ENCODE measurements around the gene DEF6.
"Not testable (repeated sequence)": the region's sequence is repeated elsewhere in the genome, so short reads cannot be mapped to it uniquely, and the experiment has no call there.

Gene DEF6

DNA sequence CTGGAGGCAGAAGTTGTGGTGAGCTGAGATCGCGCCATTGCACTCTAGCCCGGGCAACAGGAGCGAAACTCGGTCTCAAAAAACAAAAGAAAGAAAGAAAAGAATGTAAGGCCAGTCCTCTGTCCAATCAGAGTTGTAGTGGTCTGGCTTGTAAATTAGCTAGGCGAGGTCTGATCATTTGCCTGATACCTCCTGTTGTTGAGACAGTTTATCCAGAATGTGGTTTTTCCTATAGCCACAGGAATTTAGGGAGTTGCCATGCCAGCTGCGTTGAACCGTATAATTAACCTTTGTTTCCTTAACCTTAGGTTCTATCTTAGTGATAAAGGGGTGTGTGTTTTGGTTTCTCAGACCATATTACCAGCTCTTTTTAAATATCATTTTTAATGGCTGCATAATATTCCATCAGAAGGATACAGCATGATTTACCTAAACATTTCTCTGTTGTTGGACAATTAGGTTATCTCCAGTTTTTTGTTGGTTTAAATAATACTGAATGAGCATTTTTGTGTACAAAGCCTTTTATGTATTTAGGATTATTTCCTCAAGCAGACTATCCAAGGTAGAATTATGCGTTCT is 33.0 kb downstream of the DEF6 start:
- H3K36me3 ChIP-seq (replicated peaks; ENCODE audit: insufficient read depth, low read length) = no peaks in the 10 kb centered on the region
- no peak overlapping the region for H3K4me2 ChIP-seq (ENCODE audit: low read depth, low read length)
- H2AFZ ChIP-seq (ENCODE audit: low read length) = no peak overlapping the region
- H3K27ac ChIP-seq (ENCODE audit: low read length) = no peak overlapping the region
- H3F3A ChIP-seq (ENCODE audit: insufficient read depth, low read length) = no peaks in the 10 kb centered on the region
- H3K9ac ChIP-seq (ENCODE audit: low read length) = no peak overlapping the region
- H3K79me2 ChIP-seq (ENCODE audit: low read length) = no peaks in the 10 kb centered on the region
- H3K4me1 ChIP-seq (ENCODE audit: low read length) = peaks cover 11% of the 10 kb centered on the region; the same call in 1 of the 2 replicates
- no peaks in the 10 kb centered on the region for H3K9me2 ChIP-seq (replicated peaks; ENCODE audit: insufficient read depth, low read length)
- TF ChIP-seq, protein P1, sequence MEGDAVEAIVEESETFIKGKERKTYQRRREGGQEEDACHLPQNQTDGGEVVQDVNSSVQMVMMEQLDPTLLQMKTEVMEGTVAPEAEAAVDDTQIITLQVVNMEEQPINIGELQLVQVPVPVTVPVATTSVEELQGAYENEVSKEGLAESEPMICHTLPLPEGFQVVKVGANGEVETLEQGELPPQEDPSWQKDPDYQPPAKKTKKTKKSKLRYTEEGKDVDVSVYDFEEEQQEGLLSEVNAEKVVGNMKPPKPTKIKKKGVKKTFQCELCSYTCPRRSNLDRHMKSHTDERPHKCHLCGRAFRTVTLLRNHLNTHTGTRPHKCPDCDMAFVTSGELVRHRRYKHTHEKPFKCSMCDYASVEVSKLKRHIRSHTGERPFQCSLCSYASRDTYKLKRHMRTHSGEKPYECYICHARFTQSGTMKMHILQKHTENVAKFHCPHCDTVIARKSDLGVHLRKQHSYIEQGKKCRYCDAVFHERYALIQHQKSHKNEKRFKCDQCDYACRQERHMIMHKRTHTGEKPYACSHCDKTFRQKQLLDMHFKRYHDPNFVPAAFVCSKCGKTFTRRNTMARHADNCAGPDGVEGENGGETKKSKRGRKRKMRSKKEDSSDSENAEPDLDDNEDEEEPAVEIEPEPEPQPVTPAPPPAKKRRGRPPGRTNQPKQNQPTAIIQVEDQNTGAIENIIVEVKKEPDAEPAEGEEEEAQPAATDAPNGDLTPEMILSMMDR (IDR thresholded peaks at IDR 0.05; ENCODE audit: low read length) = no peak
- TF ChIP-seq EZH2phosphoT487 (IDR thresholded peaks at IDR 0.05; ENCODE audit: low read length) (no peak), EZH2 (optimal IDR thresholded peaks at IDR 0.05; ENCODE audit: low read depth, low read length) (no peak)
- H3K27me3 ChIP-seq (replicated peaks; ENCODE audit: insufficient read depth, low read length) = no peaks in the 10 kb centered on the region
- H3K4me3 ChIP-seq (ENCODE audit: low read length) = no peak overlapping the region
- no peaks in the 10 kb centered on the region for H4K20me1 ChIP-seq (ENCODE audit: insufficient read depth, low read length)
- no peak for DNase-seq
- H3K9me3 ChIP-seq (replicated peaks; ENCODE audit: insufficient read depth, low read length) = no peaks in the 10 kb centered on the region

DNA sequence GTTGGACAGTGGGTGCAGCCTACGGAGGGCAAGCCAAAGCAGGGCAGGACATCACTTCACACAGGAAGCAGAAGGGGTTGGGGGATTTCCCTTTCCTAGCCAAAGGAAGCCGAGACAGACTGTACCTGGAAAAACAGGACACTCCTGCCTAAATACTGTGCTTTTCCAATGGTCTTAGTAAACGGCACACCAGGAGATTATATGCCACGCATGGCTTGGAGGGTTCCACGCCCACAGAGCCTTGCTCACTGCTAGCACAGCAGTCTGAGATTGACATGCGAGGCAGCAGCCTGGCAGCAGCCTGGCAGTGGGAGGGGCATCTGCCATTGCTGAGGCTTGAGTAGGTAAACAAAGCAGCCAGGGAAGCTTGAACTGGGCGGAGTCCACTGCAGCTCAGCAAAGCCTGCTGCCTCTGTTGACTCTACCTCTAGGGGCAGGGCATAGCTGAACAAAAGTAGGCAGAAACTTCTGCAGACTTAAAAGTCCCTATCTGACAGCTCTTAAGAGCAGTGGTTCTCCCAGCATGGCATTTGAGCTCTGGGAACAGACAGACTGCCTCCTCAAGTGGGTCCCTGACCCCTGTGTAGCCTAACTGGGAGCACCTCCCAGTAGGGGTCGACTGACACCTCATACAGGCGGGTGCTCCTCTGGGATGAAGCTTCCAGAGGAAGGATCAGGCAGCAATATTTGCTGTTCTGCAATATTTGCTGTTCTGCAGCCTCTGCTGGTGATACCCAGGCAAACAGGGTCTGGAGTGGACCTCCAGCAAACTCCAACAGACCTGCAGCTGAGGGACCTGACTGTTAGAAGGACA is 34.7 kb downstream of the DEF6 start:
- H3K4me2 ChIP-seq (ENCODE audit: low read depth, low read length); H3K36me3 ChIP-seq (replicated peaks; ENCODE audit: insufficient read depth, low read length); H3F3A ChIP-seq (ENCODE audit: insufficient read depth, low read length); H4K20me1 ChIP-seq (ENCODE audit: insufficient read depth, low read length); H3K4me1 ChIP-seq (ENCODE audit: low read length); H3K4me3 ChIP-seq (ENCODE audit: low read length); H3K79me2 ChIP-seq (ENCODE audit: low read length); H2AFZ ChIP-seq (ENCODE audit: low read length); H3K27me3 ChIP-seq (replicated peaks; ENCODE audit: insufficient read depth, low read length); H3K9ac ChIP-seq (ENCODE audit: low read length); H3K9me2 ChIP-seq (replicated peaks; ENCODE audit: insufficient read depth, low read length); H3K27ac ChIP-seq (ENCODE audit: low read length); H3K9me3 ChIP-seq (replicated peaks; ENCODE audit: insufficient read depth, low read length): not testable (repeated sequence)
- TF ChIP-seq, protein P1 (IDR thresholded peaks at IDR 0.05; ENCODE audit: low read length) = peak; percentile 29
- peak; percentile 76 for DNase-seq

DNA sequence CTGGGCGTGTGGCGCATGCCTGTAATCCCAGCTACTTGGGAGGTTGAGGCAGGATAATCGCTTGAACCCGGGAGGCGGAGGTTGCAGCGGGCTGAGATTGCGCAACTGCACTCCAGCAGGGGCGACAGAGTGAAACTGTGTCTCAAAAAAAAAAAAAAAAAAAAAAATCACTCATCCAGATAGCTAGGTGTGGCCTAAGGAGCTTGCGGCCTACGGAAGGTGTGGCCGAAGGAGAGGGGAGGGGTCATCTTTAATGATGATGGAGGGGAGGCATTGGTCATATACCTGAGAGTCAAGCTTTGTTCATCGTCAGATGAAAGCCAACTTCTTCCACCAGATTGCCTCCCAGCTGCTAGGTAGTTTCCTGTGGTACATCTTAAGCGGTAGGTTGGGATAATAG is 43.9 kb downstream of the DEF6 start:
- Histone ChIP-seq H3K4me2 (ENCODE audit: low read depth, low read length) (no peak overlapping the region), H3K36me3 (replicated peaks; ENCODE audit: insufficient read depth, low read length) (no peaks in the 10 kb centered on the region), H2AFZ (ENCODE audit: low read length) (no peak overlapping the region), H3F3A (ENCODE audit: insufficient read depth, low read length) (no peaks in the 10 kb centered on the region), H3K4me1 (ENCODE audit: low read length) (peaks cover 6% of the 10 kb centered on the region; the same call in 1 of the 2 replicates), H3K27me3 (replicated peaks; ENCODE audit: insufficient read depth, low read length) (no peaks in the 10 kb centered on the region), H3K79me2 (ENCODE audit: low read length) (peaks cover 23% of the 10 kb centered on the region), H3K27ac (ENCODE audit: low read length) (no peak overlapping the region), H4K20me1 (ENCODE audit: insufficient read depth, low read length) (no peaks in the 10 kb centered on the region; the same call in 1 of the 2 replicates), H3K4me3 (ENCODE audit: low read length) (no peak overlapping the region), H3K9me3 (replicated peaks; ENCODE audit: insufficient read depth, low read length) (no peaks in the 10 kb centered on the region), H3K9ac (ENCODE audit: low read length) (no peak overlapping the region), H3K9me2 (replicated peaks; ENCODE audit: insufficient read depth, low read length) (no peaks in the 10 kb centered on the region)
- TF ChIP-seq EZH2 (optimal IDR thresholded peaks at IDR 0.05; ENCODE audit: low read depth, low read length) (no peak), EZH2phosphoT487 (IDR thresholded peaks at IDR 0.05; ENCODE audit: low read length) (no peak)
- TF ChIP-seq, protein P1 (IDR thresholded peaks at IDR 0.05; ENCODE audit: low read length) = no peak
- DNase-seq = no peak

All from MM.1S (cell line).